Dendritic cell treated with granulocyte-macrophage colony-stimulating factor and Interleukin-4, amounts not matched to agents 40 ng/mL and 50 ng/mL, for 4 days (primary cell): Measurements from ENCODE around the gene AGPAT1.
A peak's percentile ranks its signal among the peaks of the same experiment; 100 is the strongest.
"Not testable (repeated sequence)": the region's sequence is repeated elsewhere in the genome, so short reads cannot be mapped to it uniquely, and the experiment has no call there.

Experiments used
- H3K27ac Mint-ChIP-seq: one replicate; pipeline ENCODE4 v1.8.0; 2022; ENCODE audit warnings: mild to moderate bottlenecking, mixed read lengths
- H3K27me3 Mint-ChIP-seq: one replicate; pipeline ENCODE4 v1.8.0; 2022; ENCODE audit warnings: mild to moderate bottlenecking, mixed read lengths
- H3K36me3 Mint-ChIP-seq: one replicate; pipeline ENCODE4 v1.8.0; 2022; ENCODE audit warnings: low read depth, mixed read lengths
- H3K4me1 Mint-ChIP-seq: one replicate; pipeline ENCODE4 v1.8.0; 2022; ENCODE audit warnings: low read depth, mixed read lengths
- H3K4me3 Mint-ChIP-seq: one replicate; pipeline ENCODE4 v1.8.0; 2022; ENCODE audit warnings: mild to moderate bottlenecking, moderate library complexity, mixed read lengths
- H3K9me3 Mint-ChIP-seq: one replicate; pipeline ENCODE4 v1.8.0; 2022; ENCODE audit warnings: mixed read lengths
- intact Hi-C: fragments of 100-400 bp; cut with micrococcal nuclease; formaldehyde crosslinking; loops from one replicate; pipeline ENCODE4 v1.15.0; 2022

Gene AGPAT1

DNA sequence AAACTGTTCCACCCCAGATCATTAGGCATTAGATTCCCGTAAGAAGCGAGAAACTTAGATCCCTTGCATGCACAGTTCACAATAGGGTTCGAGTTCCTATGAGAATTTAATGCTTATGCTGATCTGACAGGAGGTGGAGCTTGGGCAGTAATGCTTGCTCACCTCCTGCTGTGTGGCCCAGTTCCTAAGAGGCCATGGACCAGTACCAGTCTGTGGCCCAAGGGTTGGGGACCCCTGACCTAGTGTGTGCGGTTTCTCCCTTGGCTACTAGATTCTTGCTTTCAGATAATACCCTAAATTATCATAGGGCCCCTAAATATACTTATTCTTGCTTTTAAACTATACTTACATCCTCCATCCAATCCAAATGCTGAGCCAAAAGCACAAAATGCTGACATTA, 18.5 kb upstream of the AGPAT1 start:
- peak overlapping the region; percentile 99 for H3K27ac Mint-ChIP-seq
- H3K9me3 Mint-ChIP-seq = no peaks in the 10 kb centered on the region
- peaks cover 43% of the 10 kb centered on the region for H3K36me3 Mint-ChIP-seq
- H3K27me3 Mint-ChIP-seq = no peaks in the 10 kb centered on the region
- H3K4me1 Mint-ChIP-seq = peaks cover 64% of the 10 kb centered on the region
- intact Hi-C loops = loop anchor here (2.0 kb wide), 1 partner anchor 76 kb away; no protein-coding TSS in a partner anchor
- no peak overlapping the region for H3K4me3 Mint-ChIP-seq

DNA sequence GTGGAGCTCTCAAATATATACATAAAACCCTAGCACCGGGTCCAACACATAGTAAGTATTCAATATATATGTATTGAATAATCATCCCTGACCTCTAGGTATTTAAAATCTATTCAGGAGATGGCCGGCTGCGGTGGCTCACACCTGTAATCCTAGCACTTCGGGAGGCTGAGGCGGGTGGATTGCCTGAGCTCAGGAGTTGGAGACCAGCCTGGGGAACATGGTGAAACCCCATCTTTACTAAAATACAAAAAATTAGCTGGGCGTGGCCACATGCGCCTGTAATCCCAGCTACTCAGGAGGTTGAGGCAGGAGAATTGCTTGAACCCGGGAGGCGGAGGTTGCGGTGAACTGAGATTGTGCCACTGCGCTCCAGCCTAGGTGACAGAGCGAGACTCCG, 17.2 kb upstream of the AGPAT1 start:
- Mint-ChIP-seq H3K36me3 (peaks cover 56% of the 10 kb centered on the region), H3K27ac (peak overlapping the region; percentile 93), H3K4me1 (peaks cover 76% of the 10 kb centered on the region), H3K4me3 (peak overlapping the region; percentile 94)
- intact Hi-C loops, H3K9me3 Mint-ChIP-seq, H3K27me3 Mint-ChIP-seq: not testable (repeated sequence)

DNA sequence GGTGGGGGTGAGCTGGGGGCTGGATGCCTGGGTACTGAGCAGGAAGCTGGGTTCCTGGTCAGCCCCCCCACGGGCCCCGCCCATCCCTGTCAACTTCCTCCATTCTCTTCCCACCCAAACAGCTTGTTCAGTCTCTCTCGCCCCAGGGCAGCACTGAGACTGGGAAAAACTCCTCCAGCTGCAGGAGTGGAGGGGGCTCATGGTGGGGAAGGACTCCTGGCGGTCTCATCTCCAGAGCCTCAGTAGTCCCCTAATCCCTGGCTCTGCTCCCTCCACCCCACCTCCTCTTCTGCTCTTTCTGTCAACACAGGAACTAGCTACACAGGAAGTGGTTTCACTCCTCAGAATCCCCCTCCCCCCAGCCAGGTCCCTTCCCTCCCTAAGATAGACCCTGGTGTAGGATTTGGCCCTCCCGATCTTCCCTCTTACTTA, 16.7 kb upstream of the AGPAT1 start, which contains the start of gene GPSM3:
GPSM3 (minus strand) TSS at position 36 of the 432 bp plus-strand sequence. CDS start 130 bp downstream, outside the sequence.
- intact Hi-C loops = no loop called here
- Mint-ChIP-seq H3K9me3 (no peaks in the 10 kb centered on the region), H3K36me3 (peaks cover 60% of the 10 kb centered on the region), H3K27ac (peak within 1 kb of the TSS; percentile 93), H3K4me1 (peaks cover 80% of the 10 kb centered on the region), H3K4me3 (peak within 1 kb of the TSS; percentile 94), H3K27me3 (no peaks in the 10 kb centered on the region)

DNA sequence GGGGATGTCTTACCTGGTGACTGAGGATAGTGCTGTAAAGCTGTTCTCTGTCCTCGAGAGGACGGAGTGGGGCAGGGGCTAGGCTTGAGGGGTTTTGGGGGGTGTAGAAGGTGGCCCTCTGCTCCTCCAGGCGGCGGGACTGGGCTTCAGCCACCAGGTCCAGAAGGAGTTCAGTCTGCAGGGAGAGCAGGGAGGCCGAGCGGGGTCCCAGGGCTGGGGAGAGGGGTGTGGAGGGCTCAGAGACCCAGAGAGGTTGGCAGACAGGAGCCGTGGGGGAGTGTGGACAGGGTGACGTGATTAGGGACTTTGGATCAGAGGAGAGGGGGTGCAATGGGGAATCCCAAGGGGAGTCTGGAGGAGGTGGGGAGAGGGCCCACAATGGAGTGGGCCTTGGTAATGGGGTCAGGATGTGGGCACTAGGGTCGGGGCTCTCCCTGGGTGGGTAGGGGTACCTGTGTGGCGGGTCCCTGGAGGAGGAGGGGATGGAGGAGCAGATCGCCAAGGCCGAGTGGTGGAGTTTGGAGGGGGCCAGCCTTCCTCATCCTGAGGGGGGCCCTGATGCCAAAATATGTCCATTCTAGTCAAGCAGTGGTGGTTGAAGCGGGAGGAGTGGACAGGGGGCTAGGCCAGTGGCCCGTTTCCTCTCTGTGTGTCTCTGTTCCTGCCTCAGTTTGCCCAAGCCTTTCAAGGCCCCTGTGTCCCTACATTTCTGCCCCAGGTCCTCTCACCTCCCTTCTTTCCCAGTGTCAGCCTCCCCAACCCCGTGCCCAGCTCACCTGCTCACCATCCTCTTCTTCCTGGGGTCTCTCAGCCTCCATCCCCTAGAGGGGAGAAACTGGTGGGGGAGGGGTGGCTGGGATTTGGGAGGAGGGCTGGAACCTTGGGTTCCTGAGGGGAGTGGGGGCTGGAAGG, 16.1 kb upstream of the AGPAT1 start:
- peak overlapping the region; percentile 93 for H3K27ac Mint-ChIP-seq
- H3K4me3 Mint-ChIP-seq = peak overlapping the region; percentile 94
- no peaks in the 10 kb centered on the region for H3K9me3 Mint-ChIP-seq
- peaks cover 64% of the 10 kb centered on the region for H3K36me3 Mint-ChIP-seq
- H3K4me1 Mint-ChIP-seq = peaks cover 80% of the 10 kb centered on the region
- no peaks in the 10 kb centered on the region for H3K27me3 Mint-ChIP-seq
- intact Hi-C loops = no loop called here

DNA sequence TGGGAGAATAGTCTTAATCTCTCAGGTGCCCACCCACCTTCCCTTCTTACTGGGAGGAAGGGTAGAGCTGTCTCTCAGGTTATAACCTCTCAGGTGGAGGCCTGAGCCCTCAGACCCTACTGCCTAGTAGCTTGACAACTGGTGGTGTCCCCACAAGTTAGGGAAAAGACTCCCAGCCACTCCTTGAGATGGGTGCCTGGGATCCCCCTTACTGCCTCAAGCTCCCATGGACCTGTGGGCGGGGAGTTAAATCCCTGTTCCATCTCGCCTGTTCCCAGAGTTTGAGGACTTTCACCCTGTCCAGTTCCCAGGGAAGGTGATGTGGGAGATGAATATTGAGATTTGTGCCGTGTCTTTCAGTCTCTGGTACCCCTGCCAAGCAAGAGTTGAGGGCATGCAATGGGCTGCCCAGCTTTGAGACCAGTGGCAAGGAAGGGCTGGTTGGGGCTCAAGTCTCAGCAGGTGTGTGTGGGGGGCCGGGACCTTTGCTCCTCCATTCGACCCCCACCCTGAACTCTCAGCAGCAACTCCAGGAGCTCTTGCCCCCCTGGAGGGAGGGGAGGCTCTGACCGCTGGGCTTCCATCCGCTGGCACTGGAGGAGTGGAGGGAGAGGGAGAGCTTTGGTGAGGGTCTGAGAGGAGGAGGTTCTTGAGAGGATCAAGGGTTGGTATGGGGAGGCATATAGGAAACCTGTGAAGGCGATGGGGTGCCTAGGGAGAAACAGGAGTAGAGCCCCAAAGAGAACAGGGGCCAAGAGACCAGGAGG, 15.2 kb upstream of the AGPAT1 start:
- intact Hi-C loops = no loop called here
- H3K36me3 Mint-ChIP-seq = peaks cover 65% of the 10 kb centered on the region

DNA sequence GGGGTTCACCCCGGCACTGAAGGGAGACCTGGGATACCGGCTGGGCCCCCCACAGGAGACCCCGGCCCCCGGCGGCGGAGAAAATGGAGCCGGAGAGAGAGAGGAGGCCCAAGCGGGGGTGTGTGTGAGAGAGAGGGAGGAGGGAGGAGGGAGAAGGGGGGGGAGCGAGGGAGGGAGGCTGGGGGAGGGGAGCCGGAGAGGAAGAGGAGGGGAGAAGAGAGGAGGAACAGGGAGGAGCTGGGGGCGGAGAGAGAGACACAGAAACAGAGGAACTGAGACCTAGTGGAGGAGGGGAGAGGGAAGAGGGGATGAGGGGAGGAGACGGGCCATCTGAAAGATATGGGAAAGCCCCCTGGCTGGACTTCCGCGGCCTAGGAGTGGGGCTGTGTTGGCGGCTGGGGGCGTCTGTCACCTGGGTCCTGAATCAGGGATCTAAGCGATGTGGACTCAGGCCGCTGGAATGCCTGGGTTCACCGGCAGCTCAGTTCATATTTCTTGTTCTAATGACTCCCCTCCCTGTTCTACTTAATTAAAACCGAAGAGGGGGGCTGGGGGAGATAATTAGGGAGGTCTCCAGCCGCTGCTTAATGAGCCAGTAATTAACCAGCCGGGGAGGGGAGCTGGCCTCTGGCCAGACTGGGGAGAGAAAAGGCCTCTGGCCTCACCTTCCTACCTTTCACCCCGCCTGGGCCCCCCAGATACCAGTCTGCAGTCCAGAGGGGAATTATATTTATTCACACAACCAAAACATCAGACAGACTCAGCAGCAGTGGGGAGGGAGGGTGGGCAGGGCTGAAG, 14.4 kb upstream of the AGPAT1 start, which contains the start of gene PBX2:
PBX2 (minus strand) TSS at position 149 of the 798 bp plus-strand sequence. CDS start 287 bp downstream, outside the sequence.
- peaks cover 83% of the 10 kb centered on the region for H3K4me1 Mint-ChIP-seq
- peak within 1 kb of the TSS; percentile 93 for H3K27ac Mint-ChIP-seq
- peaks cover 71% of the 10 kb centered on the region for H3K36me3 Mint-ChIP-seq
- H3K9me3 Mint-ChIP-seq = no peaks in the 10 kb centered on the region
- peak within 1 kb of the TSS; percentile 95 for H3K4me3 Mint-ChIP-seq
- H3K27me3 Mint-ChIP-seq = no peaks in the 10 kb centered on the region
- intact Hi-C loops = no loop called here

More for the DNA sequence above, 15.2 kb upstream of the AGPAT1 start:
- no peaks in the 10 kb centered on the region for H3K27me3 Mint-ChIP-seq
- H3K27ac Mint-ChIP-seq = peak overlapping the region; percentile 93
- peaks cover 80% of the 10 kb centered on the region for H3K4me1 Mint-ChIP-seq
- H3K4me3 Mint-ChIP-seq = peak overlapping the region; percentile 94
- no peaks in the 10 kb centered on the region for H3K9me3 Mint-ChIP-seq

DNA sequence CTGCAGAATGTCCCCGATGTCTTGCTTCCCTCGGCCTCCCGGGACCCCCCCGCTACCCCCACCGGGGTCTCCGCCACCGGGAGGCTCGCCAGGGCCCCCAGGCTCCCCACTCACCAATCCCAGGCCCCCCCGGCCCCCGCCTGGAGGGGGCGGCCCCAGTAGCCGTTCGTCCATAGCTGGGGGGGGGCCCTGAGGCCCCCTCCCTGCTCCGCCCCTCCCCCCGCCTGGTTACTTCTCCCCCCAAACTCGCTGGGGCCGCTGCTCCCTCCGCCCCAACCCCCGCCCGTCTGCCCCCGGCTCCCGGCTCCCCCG, 13.8 kb upstream of the AGPAT1 start:
- Mint-ChIP-seq H3K36me3 (peaks cover 72% of the 10 kb centered on the region), H3K9me3 (no peaks in the 10 kb centered on the region), H3K4me3 (peak overlapping the region; percentile 95), H3K27me3 (no peaks in the 10 kb centered on the region), H3K27ac (peak overlapping the region; percentile 93), H3K4me1 (peaks cover 78% of the 10 kb centered on the region)
- intact Hi-C loops = no loop called here

DNA sequence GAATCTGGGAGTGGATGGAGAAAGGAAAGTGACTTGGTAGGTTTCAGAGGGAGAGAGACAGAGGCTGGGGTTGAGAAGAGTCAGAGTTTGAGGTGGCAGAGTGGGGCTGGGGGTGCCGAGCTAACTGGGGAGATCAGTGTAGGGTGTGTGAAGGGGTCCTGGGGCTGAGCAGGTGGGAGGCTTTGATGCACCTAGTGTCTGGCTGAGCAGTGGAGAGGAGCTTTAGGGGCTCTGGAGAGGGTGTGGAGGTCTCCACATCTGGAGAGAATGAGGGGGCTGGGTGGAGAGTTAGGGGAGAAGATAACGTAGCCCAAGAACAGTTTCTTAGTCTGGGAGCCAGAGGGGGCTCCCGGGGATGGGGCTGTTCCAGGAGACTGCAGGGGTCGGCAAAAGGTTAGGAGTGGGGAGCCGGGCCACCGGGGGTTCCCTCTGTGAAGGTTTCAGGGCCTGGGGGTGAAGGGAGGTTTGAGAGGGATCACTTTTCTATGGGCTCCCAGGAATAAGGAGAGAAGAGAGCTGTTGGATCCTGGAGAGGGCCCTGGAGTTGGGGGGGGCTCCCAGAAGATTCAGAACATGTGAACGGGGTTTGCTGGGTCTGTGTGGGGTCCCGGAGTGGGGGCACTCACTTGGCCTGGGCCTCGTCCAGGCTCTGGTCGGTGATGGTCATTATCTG, 13.3 kb upstream of the AGPAT1 start:
- Mint-ChIP-seq H3K36me3 (peaks cover 74% of the 10 kb centered on the region), H3K9me3 (no peaks in the 10 kb centered on the region)

DNA sequence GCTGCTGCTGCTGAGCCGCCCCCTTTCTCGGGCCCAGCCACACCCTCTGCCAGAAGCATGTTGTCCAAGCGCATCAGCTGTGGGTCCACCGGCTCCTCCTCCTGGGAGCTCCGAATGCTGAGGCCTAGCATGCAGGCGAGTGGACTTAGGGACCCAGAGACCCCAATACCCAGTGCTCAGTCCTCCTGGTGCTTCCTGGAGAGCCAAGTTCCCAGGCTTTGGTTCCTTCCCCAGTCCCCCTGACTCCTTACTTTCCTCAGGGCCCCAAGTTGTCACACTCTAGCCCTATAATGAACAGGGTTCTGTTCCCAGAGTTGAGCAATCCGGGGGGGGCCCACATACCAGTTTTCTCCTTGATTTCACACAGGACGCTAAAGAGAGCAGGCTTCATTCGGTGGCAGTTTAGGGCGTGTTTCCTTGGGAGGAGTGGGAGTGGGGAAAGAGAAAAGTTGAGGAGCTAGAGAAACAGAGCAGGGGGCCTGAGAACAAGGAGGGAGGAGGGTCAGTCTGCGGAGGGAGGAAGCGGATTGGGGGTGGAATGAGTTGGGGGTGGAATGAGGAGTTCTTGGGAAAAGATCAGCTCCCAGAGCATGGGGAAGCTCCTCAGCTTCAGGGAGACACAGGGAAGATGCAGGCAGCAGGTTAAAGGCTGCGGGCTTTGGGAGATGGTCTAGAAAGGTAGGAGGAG, 12.6 kb upstream of the AGPAT1 start:
- Mint-ChIP-seq H3K36me3 (peaks cover 81% of the 10 kb centered on the region), H3K4me3 (peak overlapping the region; percentile 95), H3K27ac (peak overlapping the region; percentile 93), H3K4me1 (peaks cover 71% of the 10 kb centered on the region), H3K27me3 (no peaks in the 10 kb centered on the region), H3K9me3 (no peaks in the 10 kb centered on the region)
- intact Hi-C loops = no loop called here

More for the DNA sequence above, 13.3 kb upstream of the AGPAT1 start:
- intact Hi-C loops = no loop called here
- no peaks in the 10 kb centered on the region for H3K27me3 Mint-ChIP-seq
- H3K4me3 Mint-ChIP-seq = peak overlapping the region; percentile 95
- H3K27ac Mint-ChIP-seq = peak overlapping the region; percentile 93
- H3K4me1 Mint-ChIP-seq = peaks cover 76% of the 10 kb centered on the region

DNA sequence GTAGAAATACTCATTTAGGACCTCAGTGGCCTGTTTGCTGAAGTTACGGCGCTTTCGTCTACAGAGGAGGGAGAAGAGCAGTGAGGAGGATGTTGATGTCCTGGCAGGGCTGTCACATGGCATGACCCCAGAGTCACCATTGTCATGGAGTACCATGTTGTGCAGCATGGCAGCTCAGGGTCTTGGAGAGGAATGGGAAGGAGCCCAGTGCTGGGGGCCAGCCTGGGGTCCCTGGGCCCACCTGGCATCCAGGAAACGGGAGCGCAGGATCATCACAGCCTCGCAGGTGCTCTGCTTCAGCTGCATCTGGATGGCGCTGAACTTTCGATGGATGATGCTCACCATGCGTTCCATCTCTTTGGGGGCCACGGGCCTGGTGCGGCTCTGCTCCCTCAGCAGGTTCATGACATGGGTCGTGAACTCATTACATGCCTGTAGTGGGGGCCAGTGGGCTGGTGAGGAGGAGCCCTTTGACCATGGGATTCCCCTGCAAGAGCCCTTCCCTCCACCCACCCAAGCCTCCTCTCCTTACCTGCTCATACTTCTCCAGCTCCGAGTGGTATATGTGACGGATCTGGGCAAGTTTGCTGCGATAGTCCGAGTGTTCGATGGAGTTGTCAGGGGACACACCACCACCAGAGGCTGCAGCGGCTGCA, 12.0 kb upstream of the AGPAT1 start:
- peaks cover 69% of the 10 kb centered on the region for H3K4me1 Mint-ChIP-seq
- peaks cover 88% of the 10 kb centered on the region for H3K36me3 Mint-ChIP-seq
- peak overlapping the region; percentile 93 for H3K27ac Mint-ChIP-seq
- H3K27me3 Mint-ChIP-seq, H3K9me3 Mint-ChIP-seq, intact Hi-C loops: not testable (repeated sequence)
- peak overlapping the region; percentile 95 for H3K4me3 Mint-ChIP-seq

DNA sequence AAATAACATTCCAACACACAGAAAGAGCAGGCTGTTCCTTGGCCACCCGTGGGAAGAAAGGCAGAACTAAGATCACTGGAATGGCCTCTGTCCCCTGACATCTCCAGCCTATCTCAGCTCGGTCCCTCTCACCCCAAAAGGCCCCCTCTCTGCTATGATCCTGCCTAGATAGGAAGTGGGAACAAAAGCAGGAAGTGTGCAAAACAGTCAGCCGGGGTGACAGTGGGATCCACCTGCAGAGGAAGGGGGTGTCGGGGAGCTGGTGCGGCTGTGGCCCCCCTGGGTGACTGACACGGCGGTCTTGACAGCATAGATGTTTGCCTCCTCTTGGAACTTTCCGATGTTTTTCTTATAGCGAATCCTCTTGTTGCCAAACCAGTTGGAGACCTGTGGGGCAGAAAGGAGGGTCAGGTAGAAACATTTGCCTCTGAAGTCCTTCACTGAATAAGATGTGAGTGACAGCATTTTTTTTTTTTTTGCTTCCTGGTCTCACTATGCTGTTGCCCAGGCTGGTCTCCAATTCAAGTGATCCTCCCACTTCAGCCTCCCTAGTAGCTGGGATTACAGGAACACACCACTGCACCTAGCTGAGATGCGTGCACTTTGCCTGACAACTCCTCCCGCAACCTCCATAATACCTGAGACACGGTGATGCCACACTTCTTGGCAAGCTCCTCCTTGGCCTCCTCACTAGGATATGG, 11.3 kb upstream of the AGPAT1 start:
- no peaks in the 10 kb centered on the region for H3K27me3 Mint-ChIP-seq
- no peaks in the 10 kb centered on the region for H3K9me3 Mint-ChIP-seq
- peaks cover 69% of the 10 kb centered on the region for H3K4me1 Mint-ChIP-seq
- intact Hi-C loops = no loop called here
- H3K27ac Mint-ChIP-seq = peak overlapping the region; percentile 93
- peak overlapping the region; percentile 95 for H3K4me3 Mint-ChIP-seq
- H3K36me3 Mint-ChIP-seq = peaks cover 90% of the 10 kb centered on the region
